Measurements from ENCODE around the gene CEMP1.
A peak's percentile ranks its signal among the peaks of the same experiment; 100 is the strongest.

Gene CEMP1

DNA sequence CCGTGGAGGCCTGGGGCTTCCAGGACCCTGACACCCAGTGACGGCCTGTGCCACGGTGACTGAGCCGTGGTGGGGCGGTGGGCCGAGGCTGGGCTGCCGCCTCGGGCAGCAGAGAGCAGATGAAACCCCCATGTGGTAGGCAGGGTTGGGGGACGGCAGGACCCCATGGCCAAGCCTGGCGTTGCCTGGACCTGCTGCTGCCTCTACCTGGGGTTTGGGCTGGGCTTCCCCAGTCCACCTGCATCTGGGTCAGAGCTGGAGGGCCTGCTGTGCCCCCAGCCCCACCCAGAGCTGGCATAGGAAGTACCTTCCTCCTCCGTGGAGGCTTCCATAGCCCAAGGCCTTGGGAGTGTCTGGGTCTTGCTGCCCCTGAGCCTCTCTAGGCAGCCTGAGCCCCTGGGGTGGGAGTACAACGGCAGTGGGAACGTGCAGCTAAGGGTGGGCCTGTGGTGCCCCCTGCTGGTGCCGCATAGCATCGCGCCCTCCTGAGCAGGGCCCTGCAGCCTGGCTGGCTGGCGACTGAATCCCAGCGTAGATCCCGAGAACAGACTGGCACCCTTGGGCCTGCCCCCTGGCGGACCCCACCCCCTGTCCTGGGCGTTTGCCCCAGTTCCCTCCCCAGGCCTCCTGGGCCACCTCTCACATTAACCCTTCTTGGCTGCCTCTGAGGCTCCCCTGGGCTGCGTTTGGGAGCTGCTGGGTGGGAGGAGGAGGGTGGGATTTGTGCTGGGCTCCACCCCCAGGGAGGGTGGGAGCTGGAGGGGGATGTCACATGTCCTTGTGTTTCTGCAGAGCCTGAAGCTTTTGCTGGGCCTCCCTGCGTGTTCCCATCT is 30.1 kb downstream of the CEMP1 start:
- DNase-seq (ENCODE audit: low read depth in 2 of 2), result peak; percentile 52 to 77

- DNase-seq (ENCODE audit: low read depth in 2 of 2), result no peak
Observed at GRCh38 chr16:2500430-2500917, 30.7 kb downstream of the CEMP1 start.

DNA sequence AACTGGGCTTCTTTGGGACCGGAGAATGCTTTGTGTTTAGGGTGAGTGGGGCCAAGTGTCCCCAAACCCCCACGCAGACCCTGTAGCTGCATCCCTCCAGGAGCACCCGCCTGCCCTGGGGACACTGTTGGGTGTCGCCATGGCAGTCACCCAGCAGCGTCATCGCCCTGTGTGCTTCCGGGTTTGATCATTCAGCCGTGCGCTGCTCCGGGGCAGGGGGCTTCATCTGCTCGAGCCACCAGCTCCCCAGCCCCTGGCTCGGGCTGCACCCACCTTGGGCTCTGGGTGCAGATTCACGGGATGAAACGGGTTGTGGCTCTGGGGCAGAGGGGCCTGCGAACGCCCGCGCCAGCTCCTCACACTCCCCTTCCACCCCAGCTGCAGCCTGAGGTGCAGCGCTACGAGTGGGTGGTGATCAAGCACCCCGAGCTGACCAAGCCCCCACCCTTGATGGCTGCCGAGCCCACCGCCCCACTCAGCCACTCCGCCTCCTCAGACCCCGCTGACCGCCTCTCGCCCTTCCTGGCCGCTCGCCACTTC is 31.2 kb downstream of the CEMP1 start:
- no peak for DNase-seq (ENCODE audit: low read depth in 2 of 2)

DNA sequence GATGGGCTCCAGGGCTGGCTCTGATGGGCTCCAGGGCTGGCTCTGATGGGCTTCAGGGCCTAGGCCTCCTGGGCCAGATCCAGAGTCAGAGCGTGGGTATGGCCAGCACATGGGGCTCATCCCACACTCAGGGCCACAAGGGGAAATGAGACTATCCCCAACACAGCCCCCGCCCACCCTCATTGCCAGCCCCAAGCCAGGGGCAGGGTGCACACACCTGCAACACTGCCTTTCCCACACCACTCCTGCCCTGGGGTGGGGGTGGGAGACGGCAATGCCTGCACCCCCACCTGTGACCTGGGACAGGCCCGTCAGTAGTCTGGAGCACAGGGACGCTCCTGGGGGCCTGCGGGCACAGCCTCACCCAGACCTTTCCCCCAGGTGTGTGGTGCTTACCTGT is 31.8 kb downstream of the CEMP1 start:
- DNase-seq (ENCODE audit: low read depth in 2 of 2), result no peak

- DNase-seq (ENCODE audit: low read depth in 2 of 2), result no peak
Observed at GRCh38 chr16:2498531-2499253, 32.5 kb downstream of the CEMP1 start.

GRCh38 chr16:2497695-2498484 is 33.3 kb downstream of the CEMP1 start:
- no peak for DNase-seq (ENCODE audit: low read depth in 2 of 2)

- no peak for DNase-seq (ENCODE audit: low read depth in 2 of 2)
Observed at GRCh38 chr16:2497116-2497630, 34.0 kb downstream of the CEMP1 start.

DNA sequence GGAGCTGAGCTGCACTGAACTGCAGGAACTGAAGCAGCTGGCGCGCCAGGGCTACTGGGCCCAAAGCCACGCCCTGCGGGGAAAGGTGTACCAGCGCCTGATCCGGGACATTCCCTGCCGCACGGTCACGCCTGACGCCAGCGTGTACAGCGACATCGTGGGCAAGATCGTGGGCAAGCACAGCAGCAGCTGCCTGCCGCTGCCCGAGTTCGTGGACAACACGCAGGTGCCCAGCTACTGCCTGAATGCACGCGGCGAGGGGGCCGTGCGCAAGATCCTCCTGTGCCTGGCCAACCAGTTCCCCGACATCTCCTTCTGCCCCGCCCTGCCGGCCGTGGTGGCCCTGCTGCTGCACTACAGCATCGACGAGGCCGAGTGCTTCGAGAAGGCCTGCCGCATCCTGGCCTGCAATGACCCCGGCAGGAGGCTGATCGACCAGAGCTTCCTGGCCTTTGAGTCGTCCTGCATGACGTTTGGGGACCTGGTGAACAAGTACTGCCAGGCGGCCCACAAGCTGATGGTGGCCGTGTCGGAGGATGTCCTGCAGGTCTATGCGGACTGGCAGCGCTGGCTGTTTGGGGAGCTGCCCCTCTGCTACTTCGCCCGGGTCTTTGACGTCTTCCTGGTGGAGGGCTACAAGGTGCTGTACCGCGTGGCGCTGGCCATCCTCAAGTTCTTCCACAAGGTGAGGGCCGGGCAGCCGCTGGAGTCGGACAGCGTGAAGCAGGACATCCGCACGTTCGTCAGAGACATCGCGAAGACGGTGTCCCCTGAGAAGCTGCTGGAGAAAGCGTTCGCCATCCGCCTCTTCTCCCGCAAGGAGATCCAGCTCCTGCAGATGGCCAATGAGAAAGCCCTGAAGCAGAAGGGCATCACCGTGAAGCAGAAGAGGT is 34.7 kb downstream of the CEMP1 start:
- no peak for DNase-seq (ENCODE audit: low read depth in 2 of 2)

DNA sequence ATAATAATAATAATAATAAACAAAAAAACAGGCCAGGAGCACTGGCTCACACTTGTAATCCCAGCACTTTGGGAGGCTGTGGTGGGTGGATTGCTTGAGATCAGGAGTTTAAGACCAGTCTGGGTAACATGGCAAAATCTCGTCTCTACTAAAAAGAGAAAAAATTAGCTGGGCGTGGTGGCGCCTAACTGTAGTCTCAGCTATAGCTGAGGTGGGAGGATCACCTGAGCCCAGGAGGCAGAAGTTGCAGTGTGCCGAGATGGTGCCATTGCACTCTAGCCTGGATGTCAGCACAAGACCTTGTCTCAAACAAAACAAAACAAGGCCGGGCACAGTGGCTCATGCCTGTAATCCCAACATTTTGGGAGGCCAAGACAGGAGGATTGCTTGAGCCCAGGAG is 36.2 kb downstream of the CEMP1 start:
- DNase-seq (ENCODE audit: low read depth in 2 of 2), result no peak

DNA sequence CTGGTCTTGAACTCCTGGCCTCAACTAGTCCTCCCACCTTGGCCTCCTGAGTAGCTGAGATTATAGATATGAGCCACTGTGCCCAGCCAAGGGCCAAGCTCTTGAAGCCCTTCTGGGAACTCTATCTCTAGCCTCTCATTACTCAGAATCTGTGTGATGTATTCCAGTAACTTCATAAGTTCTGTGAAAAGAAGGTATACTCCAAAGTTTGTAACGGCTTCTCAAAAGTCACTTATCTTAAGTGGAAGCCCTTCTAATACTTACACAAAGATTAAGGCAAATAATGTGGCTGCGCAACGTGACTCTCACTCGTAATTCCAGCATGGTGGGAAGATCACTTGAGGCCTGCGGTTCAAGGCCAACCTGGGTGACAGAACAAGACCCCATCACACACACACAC is 36.6 kb downstream of the CEMP1 start:
- no peak for DNase-seq (ENCODE audit: low read depth in 2 of 2)

GRCh38 chr16:2493605-2494004 is 37.6 kb downstream of the CEMP1 start:
- no peak for DNase-seq (ENCODE audit: low read depth in 2 of 2)

DNA sequence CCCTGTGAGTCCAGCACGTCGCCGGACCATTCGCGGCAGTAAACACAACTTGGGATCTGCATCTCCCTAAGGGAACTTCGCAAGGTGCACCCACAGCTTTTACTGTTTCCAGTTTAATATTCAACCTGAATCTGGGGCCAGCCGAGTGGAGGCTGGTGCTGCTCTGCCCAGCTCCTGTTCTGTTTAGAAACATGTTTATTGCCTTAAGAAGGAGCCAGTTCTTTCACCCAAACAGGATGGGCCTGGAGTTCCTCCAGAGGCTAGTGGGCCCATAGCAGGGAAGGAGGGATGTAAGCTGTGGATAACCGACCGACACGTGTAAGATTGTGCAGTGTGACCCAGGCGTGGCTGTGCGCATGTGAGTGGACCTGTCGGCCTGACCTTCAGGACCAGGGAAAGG is 38.9 kb downstream of the CEMP1 start:
- DNase-seq (ENCODE audit: low read depth in 2 of 2), result no peak

DNA sequence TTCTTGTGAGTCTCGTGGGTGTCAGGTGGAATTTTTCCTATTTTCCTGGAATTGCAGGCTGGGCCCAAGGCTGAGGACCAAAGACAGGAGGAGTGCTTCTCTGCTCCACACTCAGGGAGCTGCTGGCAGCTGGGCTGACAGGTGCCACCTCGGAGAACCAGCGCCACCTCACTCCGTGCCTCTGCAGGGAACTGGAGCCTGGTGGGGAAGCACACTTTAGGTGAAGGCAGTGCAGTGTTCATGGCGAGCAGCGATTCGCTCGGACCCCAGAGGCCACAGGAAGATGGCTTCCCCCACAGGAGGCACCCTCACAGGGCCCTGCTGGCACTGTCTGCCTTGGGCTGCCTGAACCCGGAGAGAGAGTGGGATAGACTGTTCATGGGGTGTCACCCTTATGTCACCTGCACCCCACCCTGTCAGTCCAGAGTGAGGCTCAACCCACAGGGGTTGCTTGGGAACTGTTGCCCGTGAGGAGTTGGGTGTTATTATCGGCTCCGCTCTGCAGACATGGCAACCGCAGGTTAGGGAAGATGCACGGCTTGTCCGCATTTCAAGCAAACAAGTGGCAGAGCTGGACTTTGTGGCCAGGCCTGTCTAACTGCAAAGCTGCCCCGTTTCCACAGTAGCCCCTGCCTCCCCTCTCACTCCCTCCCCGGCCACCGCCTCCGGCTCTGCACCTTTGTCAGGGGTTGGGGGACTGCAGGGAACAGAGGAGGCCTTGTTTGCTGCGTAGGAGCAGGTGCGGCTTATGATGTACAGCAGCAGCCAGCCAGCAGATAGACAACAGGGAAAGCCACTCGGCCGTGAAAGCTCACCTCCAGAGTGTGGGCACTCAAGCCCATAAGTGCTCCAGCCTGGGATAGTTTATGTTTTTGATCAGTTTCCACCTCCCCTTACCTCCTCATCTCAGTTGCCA is 40.8 kb downstream of the CEMP1 start:
- no peak for DNase-seq (ENCODE audit: low read depth in 2 of 2)

DNA sequence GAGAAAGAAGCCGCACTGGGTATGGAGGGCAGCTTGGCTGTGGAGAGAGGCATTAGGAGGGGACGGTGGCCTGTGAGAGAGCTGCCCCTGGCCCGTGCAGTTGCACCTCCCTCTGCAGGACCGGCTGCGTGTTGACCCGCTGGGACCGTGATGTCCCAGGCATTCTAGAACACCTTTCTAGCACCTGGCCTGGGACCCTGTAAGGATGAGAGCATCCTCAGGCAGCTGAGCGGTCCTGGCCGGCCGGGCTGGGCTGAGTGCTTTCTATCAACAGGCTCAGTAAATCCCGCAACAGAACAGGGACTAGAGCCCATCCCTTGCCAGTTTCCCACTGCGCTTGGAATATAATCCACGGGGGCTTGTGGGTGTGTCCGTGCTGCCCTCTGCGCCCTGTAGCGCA is 41.6 kb downstream of the CEMP1 start:
- no peak for DNase-seq (ENCODE audit: low read depth in 2 of 2)

GRCh38 chr16:2487903-2488531 is 43.2 kb downstream of the CEMP1 start:
- DNase-seq (ENCODE audit: low read depth in 2 of 2), result no peak

GRCh38 chr16:2487517-2487842 is 43.7 kb downstream of the CEMP1 start:
- DNase-seq (ENCODE audit: low read depth in 2 of 2), result no peak

DNA sequence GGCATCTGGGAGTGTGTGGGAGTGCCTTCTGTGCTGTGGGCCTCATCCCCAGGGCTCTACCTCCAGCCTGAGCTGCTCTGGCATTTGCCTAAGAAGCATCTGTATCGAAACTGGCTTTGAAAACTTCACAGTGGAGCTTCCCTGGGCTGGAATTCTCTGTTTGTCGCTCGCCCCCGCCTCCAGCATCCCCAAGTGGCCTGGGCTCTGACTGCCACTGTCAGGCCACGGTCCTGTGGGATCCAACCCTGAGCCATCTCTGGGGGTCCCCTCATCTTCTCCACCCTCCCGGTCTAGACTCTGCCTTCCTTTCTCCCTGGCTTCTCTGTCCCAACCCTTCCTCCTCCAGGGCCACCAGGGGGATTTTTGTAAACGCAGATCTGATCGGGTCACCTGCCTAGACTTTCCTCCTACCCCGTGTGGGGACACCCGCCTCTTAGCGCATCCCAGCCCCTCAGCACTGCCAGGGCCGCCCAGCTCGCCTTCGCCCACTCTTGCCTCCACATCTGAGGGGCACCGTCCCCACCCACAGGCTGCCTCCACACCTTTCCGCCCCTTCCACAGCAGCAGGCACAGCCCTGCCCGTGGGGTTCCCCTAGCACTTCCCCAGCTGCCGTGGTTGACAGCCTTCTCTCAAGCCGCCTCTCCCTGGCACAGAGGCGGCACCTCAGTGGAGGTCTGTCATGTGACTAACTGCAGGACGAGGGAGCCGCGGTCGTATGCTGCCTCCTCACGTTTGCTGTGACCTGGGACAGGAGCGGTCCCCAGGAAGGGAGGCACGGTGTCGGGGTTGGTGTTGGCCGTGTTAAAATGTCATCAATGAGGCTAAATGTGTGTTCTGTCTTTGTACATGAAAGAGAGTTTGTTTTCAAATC is 44.3 kb downstream of the CEMP1 start:
- peak; percentile 42 to 64 for DNase-seq (ENCODE audit: low read depth in 2 of 2)

DNA sequence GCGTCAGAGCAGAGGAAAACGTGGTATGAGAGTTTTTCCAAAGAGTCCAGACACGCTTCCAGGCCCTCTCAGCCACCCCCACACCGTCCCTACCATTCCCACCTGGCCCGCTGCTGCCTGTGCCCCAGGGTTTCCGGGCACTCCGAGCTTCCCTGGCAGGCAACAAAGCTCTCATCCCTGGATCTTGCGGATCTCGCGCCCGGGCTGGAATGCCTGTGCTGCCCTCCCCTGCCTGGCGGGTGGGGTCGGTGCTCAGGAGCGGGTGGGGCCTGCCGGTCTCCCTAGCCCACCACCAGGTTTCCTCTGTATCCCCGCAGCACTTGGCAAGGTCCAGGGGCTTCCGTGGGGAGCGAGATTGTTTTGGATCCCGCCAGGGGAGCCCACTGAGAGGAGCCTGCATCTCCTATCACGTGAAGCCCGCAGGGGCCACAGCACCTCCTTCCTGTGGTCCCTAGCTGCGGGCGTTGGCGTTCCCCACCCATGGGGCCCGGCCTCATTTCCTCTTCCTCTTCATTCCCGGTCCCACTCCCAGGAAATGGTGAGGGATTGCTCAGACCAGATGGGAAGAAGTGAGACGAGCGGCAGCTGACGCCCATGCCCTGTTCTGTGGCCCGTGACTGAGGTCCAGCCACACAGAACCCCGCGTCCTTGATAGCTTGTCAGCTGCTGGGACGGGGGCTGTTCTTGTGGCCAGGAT is 45.2 kb downstream of the CEMP1 start:
- DNase-seq (ENCODE audit: low read depth in 2 of 2), result no peak
